Nasal cavity respiratory epithelium epithelial cell of viscerocranial mucosa (primary cell): Measurements from ENCODE around the gene MFSD6. TPM values are rescaled to one million over a fixed set of nuclear protein-coding genes. Genes with fewer than 3 reads are reported as not detected.

ENCODE experiments used
- total RNA-seq: library from RNA; depleted of rRNA; stranded (reverse); fragments of >200 nt; gene quantifications from 2 replicates; pipeline ENCODE4 v1.2.3, GENCODE V29; 2014

The MFSD6 gene
- 31.0 and 55.0 TPM in 2 replicates for total RNA-seq

GRCh38 chr2:190407662-190408537 is at the start of gene MFSD6:
MFSD6 (plus strand) TSS chr2:190408355; CDS start chr2:190436030, 27,675 bp downstream.

GRCh38 chr2:190534310-190535120 is 126.4 kb downstream of the MFSD6 start, which contains the start of gene NEMP2:
NEMP2 (minus strand) TSS chr2:190534722; CDS start chr2:190534655, 67 bp downstream.

Other genes starting within 250 kb of the MFSD6 start
- 10.3 and 19.6 TPM in 2 replicates for gene HIBCH, start 88.5 kb upstream of the MFSD6 start, total RNA-seq
- 10.9 and 19.1 TPM in 2 replicates for gene INPP1, start 64.8 kb upstream of the MFSD6 start, total RNA-seq
- gene NEMP2, start 126.4 kb downstream of the MFSD6 start, total RNA-seq, result 2.4 and 2.5 TPM in 2 replicates
- 81.7 and 86.5 TPM in 2 replicates for gene NAB1, start 240.7 kb downstream of the MFSD6 start, total RNA-seq